T-helper 1 cell treated with Interleukin-12 subunit alpha and Interleukin-12 subunit beta and Interleukin-4 antibody, amounts not matched to agents 30 ng/mL and 1 ng/mL, for 36 hours (primary cell): Measurements from ENCODE around the gene AP1G2. TPM values are rescaled to one million over a fixed set of nuclear protein-coding genes. Genes with fewer than 3 reads are reported as not detected.

ENCODE experiments used
- intact Hi-C: fragments of 100-400 bp; cut with micrococcal nuclease; formaldehyde crosslinking; loops from one replicate; pipeline ENCODE4 v1.15.1; 2024
- total RNA-seq: library from RNA; stranded (reverse); gene quantifications from 2 replicates; pipeline ENCODE4 v1.2.3, GENCODE V29; 2022

AP1G2 gene
- total RNA-seq, 1 donor from 2014 or later, result 254 TPM

DNA sequence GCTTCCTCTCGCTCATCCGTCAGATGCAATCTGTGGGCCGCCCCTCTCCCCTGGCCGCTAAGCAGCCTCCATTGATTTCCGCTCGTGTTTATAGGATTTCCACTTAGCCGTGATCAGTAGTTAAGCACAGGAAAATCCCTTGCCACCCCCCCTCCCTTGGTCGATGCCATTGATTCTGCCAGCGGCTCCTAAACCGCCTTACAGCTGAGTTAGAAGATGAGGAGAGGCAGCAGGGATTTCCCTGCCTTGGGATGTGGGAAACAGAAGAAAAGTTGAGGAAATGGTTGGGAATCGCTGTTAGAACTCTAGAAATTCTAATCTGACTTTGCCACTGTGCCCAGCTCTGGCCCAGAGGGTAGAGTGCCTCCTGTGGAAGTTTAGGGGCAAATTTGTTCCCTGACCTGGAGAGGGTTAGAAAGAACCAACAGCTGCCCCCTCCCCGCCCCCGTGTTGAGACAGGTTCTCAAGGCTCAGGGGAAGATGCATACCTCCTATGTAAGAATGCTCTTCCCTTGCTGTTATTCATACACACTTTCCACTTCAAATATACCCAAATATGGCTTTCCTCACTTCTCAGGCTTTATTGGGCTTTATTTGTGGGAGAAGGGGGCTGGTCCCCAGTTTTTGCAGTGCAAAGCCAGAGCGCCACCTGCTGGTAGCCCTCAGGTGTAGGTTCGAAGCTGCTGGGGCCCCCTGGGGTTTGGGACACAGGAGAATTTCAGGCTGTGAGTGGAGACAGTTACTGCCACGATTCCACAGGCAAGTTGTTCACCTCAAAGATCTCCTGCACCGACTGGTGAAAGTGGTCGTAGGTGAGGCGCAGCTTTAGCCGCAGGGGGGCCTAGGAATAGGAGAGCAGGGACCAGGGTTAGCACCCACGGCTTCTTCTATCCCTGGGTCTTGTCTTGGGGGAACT is 8.3 kb downstream of the AP1G2 start:
- intact Hi-C loops, result loop anchor here (1.0 to 10.0 kb wide), 4 partner anchors 231 to 974 kb away; partner anchors contain the start of genes DAD1, EMC9, PSME2 and RNF31

DNA sequence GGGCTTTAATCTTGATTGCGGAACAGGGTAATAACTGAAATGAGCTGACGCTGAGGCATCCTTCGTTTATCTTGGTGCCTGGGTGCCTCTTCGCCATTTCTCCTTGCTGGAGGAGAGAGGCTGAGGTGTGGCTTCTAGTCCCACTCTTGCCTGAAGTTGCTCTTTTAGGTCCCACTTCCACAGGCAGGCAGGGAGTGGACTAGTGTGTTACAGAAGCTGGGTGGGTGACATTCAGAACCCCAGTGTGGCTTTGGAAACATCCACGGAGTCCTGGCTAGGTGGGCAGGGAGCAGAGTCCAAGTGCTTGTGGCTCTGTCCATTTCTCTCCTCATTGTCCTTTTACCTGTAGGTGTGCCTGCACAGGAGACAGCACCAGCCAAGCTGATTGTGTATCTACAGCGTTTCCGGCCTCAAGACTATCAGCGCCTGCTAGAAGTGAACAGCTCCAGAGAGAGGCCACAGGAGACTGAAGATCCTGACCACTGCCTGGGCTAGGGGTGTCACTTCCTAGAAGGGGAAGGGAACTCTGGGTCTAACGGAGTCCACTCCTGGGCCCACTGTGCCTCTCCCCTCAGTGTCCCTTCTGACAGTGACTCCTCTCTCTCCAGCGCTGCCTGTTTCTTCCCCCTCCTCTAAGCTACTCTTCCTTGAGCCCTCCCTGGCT is 9.1 kb downstream of the AP1G2 start:
- intact Hi-C loops, result loop anchor here (1.0 to 10.0 kb wide), 4 partner anchors 230 to 974 kb away; partner anchors contain the start of genes DAD1, EMC9, PSME2 and RNF31

DNA sequence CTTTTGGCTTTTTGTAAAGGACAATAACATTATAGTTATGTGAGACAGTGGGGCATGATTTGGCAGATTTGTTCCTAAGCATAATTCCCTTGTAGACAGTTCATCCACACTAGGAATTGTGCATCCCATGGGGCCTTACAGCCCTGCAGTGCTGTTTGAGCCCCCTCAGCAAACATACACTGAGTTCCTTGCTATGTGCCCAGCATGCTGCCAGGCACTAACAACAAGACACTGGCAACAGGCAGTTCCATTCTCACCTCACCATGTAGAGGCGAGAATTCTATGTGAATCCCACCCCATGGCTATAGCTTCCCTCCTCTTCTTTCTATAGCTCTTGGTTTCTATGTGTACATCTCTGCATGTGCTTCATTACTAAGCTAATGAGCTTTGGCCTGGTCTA is 9.6 kb downstream of the AP1G2 start:
- intact Hi-C loops, result loop anchor here (2.0 to 10.0 kb wide), 4 partner anchors 19 to 973 kb away; partner anchors contain the start of genes DAD1, EMC9, PSME2 and RNF31

DNA sequence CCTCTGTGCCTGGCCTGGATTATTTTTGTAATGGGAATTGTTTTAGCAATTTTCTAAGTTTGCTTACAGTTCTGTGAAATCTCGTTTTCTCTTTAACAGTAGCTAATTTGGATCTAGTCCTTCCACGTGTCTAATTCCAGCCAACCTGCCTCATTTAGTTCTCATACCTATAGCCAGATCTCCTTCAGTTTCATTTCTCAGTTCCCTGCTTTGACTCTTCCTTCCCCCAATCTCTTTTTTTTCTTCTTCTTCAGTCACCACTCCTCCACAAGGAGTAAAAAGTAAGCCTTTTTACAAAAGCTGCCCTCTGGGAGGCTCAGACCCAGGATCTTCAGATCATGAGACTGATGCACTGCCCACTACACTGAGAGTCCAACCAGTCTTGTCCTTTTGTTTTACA is 10.1 kb downstream of the AP1G2 start:
- intact Hi-C loops, result loop anchor here (2.0 to 10.0 kb wide), 4 partner anchors 19 to 973 kb away; partner anchors contain the start of genes DAD1, EMC9, PSME2 and RNF31

DNA sequence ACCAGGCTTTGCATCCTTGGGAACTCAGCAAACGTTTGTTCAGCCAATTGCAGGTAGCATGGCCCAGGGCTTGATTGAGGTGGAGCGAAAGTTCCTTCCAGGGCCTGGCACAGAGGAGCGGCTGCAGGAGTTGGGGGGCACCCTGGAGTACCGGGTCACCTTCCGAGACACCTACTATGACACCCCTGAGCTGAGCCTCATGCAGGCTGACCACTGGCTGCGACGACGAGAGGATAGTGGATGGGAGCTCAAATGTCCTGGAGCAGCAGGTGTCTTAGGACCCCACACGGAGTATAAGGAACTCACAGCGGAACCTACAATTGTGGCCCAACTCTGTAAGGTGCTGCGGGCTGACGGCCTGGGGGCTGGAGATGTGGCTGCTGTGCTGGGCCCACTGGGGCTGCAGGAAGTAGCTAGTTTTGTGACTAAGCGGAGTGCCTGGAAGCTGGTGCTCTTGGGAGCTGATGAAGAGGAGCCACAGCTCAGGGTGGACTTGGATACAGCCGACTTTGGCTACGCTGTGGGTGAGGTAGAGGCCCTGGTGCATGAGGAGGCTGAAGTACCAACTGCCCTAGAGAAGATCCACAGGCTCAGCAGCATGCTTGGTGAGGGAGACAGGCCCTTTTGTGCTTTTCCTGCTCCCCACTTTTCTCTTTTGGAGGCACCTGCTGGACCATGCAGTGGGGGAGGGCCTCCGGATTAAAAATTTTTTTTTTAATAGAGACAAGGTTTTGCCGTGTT is 10.7 kb downstream of the AP1G2 start:
- intact Hi-C loops, result loop anchor here (1.0 to 10.0 kb wide), 7 partner anchors 10 to 972 kb away; partner anchors contain the start of genes AP1G2, DAD1, EMC9 and PABPN1

DNA sequence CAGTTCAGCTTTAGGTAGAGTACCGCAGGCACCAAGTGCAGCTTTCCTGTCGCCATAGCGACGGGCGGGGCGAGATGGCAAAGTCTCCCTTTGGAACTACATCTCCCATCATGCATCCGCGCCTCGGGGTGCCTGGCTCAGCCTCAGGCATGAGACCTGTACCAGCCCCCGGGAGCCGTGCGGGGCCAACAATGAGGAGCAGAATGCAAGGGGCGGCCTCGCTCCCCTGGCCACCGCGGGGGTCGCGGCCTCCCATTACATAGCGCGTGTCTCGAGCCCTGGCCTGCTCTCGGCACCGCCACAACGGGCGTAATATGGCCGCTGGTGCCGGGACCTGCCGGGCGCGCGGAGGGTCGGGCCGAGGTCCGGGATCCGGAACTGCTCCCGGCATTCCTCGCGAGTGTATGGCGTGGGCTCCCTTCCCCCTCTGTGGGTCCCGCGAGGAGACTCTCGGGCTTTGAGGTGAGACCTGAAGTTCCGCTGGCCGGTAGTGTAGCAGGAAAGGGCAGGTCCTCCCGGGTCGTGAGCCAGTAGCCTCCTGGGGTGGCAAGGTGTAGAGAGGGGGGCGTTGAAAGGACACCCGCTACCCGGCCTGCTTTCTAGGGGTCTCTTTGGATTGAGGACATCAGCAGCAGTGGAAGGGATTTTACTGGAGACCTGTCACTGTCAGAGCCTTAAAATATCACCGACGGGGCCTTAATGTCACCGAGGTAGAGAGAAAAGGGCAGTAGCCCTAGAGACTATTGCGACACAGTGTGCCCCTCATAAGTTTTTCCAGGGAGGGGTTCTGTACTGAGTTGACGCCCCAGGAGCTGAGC is 11.5 kb downstream of the AP1G2 start, which contains the start of gene THTPA:
THTPA (plus strand) TSS at position 390 of the 818 bp plus-strand sequence. CDS start 487 bp downstream, outside the sequence.
- intact Hi-C loops, result loop anchor here (1.0 to 10.0 kb wide), 10 partner anchors 11 to 971 kb away; partner anchors contain the start of genes AP1G2, DAD1, DCAF11 and EMC9

DNA sequence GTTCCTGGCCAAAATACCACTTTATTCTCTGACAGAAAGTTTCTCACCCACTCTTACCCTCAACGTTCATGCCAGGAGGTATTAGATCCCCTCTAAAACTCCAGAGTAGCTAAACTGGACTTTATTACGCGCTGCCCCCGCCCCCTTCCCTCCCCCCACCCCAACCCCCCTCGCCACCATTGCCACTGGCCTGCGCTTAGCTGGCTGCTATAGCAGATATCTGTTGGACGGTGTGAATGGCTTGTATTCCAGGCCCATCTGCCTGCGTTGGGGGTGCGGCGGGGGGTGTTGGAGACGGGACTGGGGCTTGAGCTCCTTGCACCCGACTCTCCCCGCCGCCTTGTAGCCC is 12.1 kb downstream of the AP1G2 start:
- intact Hi-C loops, result loop anchor here (1.0 to 10.0 kb wide), 6 partner anchors 86 to 971 kb away; partner anchors contain the start of genes DAD1, DCAF11, EMC9 and NGDN

DNA sequence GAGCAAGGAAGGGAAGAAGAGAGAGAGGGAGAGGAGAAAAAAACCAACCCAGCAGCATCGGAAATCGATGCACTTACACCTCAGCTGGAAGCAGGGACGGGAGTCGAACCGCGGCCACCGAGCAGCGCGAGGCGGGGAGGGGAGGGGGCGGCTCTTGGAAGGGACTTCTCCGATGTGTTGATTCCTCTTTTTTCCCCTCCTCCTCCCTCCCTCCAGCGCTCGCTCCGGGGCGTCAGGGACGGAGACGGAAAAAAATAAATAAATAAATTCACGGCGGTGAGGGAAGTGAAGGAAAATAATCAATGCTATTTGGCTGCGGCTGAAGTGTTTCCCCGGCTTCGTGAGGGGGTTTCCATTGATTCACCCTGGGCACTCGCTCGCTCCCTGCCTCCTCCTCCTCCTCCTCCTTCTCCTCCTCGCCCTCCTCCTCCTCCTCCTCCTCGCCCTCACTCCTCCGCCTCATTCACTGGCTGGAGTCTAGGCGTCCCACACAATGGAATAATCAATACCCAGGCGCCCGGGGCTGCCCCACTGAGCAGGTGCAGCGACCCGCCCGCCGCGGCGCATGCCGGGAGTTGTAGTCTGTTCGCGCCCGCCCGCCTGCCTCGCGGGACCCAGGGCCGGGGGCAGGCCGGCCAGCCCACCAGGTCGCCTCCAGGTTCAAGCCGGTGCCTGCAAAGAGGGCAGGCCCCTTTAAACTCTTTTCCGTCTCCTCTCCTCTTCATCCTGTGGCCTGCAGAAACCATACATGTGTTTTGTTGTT is 16.1 kb downstream of the AP1G2 start, which contains the start of gene ZFHX2:
ZFHX2 (minus strand) TSS at position 500 of the 763 bp plus-strand sequence. CDS start 16,440 bp downstream, outside the sequence.
- intact Hi-C loops, result loop anchor here (1.0 to 10.0 kb wide), 8 partner anchors 16 to 967 kb away; partner anchors contain the start of genes ACIN1, AP1G2, C14orf119 and DAD1

DNA sequence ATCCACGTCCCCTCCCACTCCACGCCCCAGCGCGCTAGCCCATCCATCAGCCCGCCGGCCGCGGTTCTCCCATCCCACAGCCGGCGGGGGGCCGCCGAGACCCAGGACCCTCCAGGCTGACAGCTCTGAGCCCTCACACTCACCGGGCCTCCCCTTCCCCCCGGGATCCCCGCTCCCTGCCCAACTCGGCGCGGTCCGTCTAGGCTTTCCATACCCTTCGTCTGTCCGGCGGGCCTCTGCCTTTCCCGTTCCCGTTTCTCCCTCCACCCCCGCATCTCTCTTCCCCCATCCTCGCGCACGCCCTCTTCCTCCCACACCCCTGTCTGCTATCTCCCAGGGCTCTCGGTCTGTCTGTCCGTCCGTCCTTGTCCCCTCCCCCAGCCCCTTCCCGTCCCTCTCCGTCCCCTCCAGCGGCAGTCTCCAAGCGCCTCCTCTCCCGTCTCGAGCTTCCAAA is 16.8 kb downstream of the AP1G2 start:
- intact Hi-C loops, result loop anchor here (1.0 to 10.0 kb wide), 8 partner anchors 16 to 966 kb away; partner anchors contain the start of genes ACIN1, AP1G2, C14orf119 and DAD1

DNA sequence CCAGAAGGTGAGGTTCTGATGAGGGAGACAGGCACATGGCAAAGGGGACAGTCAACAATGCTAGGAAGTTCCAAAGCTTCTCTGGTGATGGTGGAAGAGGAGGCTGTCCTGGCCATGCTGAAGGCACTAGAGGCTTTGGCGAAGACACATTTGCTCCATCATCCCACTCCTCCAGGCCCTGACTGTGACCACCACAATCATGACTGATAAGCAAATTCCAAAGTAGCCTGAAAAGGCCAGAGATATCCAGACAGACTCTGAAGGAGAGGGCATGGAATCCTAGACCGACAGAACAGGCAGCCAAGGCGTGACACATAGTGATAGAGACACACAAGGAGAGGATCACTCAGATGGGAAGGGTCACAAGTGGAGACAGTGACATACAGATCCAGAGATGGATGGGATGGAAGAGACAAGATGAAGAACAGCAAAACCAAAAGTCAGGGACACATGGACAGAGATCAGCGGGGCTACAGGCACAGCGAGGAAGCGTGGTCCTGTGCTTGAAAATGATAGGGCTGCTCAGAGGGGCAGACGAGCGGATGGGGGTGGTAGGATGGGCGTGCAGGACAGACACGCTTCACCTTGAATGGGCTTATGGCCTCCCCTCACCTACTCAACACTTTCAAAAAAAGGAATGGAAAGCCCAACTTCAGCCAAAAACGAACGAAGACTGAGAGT is 17.3 kb downstream of the AP1G2 start:
- intact Hi-C loops, result loop anchor here (2.0 to 10.0 kb wide), 5 partner anchors 425 to 965 kb away; partner anchors contain the start of genes ACIN1, C14orf119, DAD1 and EMC9

DNA sequence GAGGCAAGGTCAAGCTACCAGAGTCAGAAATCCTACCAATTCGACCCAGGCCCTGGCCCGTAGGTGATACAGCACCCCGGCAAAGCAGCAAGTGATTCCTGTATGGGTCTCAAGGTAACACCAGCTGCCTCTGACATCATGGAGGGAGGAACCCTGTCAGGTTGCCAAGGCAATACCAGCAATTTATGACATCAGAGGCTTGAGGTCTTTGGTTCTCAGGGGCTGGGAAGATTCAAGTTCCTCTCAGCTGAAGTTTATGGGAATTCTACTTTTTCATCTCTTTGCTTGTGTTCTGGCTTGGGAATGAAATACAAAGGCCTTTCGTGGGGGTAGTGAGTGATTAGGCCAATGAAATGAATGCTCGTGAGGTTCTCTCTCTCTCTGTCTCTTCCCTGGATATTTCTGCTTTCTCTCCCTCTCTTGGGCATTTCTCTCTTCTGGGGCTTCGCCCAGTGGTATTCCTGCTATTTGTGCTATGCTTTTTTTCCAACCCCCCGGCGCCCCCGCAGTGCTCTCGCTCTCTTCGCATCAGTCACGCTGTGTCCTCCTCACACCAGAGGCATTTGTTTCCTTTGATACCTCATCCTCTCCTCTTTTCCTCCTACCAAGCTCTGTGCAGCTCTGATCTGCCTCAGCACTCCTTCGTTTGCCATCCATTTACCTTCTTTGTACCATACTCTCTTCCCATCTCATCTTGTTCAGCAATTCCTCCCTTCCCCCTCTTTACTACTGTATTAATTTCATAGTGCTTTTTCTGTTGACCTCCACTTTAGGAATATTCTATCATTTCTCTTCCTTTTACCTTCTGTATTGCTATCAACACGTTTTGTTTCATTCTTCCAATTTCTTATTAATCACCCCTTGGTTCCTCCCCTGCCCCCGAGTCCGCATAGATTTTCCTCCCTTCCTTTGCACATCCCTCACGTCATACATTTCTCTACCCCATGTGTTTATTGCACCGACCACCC is 19.0 kb downstream of the AP1G2 start:
- intact Hi-C loops, result no loop called here

DNA sequence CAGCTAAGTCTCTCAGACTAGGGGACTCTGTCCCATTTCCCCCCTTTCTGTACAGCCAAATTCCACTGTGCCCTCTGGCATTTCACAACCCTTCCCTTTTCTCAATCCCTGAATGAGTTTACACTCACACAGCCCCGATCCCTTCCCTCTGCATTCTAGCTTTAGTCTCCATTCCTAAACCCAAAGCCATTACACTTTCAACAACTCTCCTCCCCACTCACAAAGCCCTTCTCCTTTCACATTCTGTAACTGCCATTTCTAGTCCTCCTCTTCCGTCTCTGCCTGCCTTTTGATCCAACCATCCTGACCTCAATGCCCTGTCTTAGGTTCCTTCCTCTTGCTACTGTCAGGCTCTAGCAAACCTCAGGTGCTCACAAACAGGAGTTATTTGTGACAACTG is 19.7 kb downstream of the AP1G2 start:
- intact Hi-C loops, result no loop called here

DNA sequence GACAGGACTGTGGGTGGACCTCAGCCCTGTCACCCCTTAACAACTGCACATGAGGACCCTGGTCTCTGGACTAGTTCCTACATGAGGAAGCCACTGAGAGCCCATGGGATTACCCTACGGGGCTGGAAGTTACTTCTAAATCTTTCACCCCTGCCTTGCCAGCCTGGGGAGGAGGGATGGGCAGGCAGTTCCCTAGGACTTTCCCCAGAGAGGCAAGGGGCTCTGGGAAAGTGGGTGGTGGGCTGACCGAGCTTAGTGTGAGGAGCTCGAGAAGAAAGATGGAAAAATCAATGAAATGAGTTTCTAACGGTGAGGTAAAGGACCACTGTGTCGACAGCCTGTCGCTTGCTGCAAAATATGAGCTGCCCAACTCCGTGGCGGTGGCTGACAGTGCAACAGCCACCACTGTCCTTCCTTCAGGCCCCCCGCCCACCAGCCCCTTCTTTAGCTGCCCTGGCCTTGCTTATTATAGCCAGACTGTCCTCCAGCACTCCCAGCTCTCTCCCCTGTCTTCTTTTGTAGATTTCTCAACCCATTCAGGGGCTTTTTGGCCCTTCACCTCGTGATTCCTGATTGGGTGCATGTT is 21.0 kb downstream of the AP1G2 start:
- intact Hi-C loops, result no loop called here

DNA sequence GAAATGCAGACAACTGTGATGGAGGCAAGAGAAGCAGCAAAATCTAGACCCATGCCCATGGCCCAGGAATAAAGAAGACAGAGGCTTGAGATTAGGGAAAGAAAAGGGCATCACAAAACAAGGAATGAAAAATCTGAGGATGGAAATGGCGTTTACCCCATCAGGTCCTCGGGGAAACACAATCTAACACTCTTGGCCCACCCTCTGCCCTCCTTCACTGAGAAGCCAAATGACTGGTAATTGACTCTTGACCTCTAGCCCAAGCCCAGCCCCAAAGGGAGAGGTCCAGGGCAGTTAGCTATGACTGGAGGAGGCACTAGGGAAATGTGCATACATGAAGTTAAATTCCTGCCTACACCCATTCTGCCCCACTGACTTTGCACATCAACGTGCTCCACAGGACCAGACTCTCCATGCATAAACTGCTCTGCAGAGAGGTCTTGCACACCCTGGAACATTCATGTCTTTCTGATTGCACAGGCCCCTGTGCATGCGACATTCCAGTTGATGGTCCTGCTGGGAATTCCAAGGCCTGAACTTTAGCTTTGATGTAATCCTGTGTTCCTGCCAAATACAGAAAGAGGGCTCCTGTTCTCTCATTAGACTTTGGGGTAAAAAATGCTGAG is 21.7 kb downstream of the AP1G2 start:
- intact Hi-C loops, result no loop called here

DNA sequence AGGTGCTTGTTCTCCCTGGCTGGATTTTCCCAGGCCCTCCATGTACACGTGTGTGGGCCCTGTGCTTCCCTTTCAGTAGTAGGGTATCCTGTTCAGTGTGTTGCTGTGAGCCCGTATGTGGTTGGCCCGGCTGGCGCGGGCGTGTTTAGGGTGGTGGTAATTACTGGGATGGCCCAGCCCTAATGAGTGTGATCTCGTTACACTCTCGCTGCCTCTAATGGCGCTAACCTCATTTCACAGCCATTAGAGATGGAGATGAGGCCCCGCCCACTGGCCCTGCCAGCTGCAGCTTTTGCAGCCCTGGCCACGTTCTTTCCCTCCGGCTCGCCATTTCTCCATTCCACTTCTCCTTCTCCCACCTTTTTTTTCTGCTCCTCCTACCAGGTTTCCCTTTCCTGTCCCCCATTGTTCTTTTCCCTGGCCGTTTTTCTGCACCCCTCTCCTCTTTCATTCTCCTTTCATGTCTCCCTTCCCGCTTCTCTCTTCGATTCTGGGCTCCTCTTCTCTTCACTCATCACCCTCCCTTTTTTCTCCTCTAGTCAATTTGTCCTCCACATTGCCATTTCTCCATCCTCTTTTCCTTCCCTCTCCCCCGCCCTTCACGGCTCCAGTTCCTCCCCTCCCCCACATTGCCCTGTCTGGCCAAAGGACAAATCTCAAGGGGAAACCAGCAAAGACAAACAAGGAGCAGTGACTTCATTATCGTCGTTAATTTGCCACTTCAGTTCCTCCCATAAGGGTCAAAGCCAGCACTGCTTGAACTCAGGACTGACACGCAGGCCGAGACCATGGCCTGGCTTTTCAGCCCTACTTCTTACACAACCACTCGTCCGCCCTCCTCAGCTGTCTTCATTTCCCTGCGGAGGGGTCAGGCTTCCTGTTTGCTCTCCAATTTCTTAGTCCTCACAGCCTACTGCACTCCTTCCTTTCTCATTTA is 22.8 kb downstream of the AP1G2 start:
- intact Hi-C loops, result no loop called here
